K562 (cell line): ENCODE results near the gene FSD1L. TPM values are rescaled to one million over a fixed set of nuclear protein-coding genes. Genes with fewer than 3 reads are reported as not detected.
A peak's percentile ranks its signal among the peaks of the same experiment; 100 is the strongest.

ENCODE experiments used
- CBX3 ChIP-seq, 2 experiments: IDR thresholded peaks; 1 replicate in 1 of 2; 2 replicates in 1 of 2; pipeline ENCODE4 v1.6.1; 2012; ENCODE audit warnings: inconsistent platforms in 2 of 2, low read length in 2 of 2, borderline replicate concordance in 1 of 2, control low read depth in 1 of 2
- EP400 ChIP-seq: fragments of 450-650 bp; IDR thresholded peaks from 2 replicates; pipeline ENCODE4 v1.6.1; 2017; ENCODE audit warnings: antibody characterized with exemption, mild to moderate bottlenecking, moderate library complexity
- KLF16 ChIP-seq: IDR thresholded peaks from 2 replicates; pipeline ENCODE4 v1.6.1; 2016; ENCODE audit warnings: antibody characterized with exemption
- MCM3 ChIP-seq: fragments of 450-650 bp; IDR thresholded peaks from 2 replicates; pipeline ENCODE4 v1.6.1; 2016
- MTA1 ChIP-seq: fragments of 450-650 bp; IDR thresholded peaks from 2 replicates; pipeline ENCODE4 v1.6.1; 2017; ENCODE audit warnings: borderline replicate concordance
- NFRKB ChIP-seq: fragments of 450-650 bp; IDR thresholded peaks from 2 replicates; pipeline ENCODE4 v1.6.1; 2016; ENCODE audit warnings: low read depth
- POLR2G ChIP-seq: fragments of 200-400 bp; formaldehyde crosslinking; IDR thresholded peaks from 2 replicates; pipeline ENCODE4 v1.6.1; 2017; ENCODE audit warnings: low read depth, mild to moderate bottlenecking, antibody characterized with exemption, low read length, moderate library complexity
- RBM25 ChIP-seq: fragments of 200-400 bp; formaldehyde crosslinking; IDR thresholded peaks from 2 replicates; pipeline ENCODE4 v1.6.1; 2018; ENCODE audit warnings: low read length, low read depth, moderate library complexity; ENCODE audit not compliant: severe bottlenecking
- ZBTB43 ChIP-seq: sonication (generic); formaldehyde crosslinking; IDR thresholded peaks from 2 replicates; pipeline ENCODE4 v1.8.0; 2023; ENCODE audit warnings: mild to moderate bottlenecking, missing genetic modification reagents
- ZC3H11A ChIP-seq: IDR thresholded peaks from 2 replicates; pipeline ENCODE4 v1.6.1; 2012; ENCODE audit warnings: low read depth, low read length, improper control_type of control experiment
- ZFP36 ChIP-seq: fragments of 150-350 bp; IDR thresholded peaks from 2 replicates; pipeline ENCODE4 v1.6.1; 2018; ENCODE audit warnings: low read length, low read depth; ENCODE audit not compliant: partially characterized antibody
- ZNF274 ChIP-seq: IDR thresholded peaks from 2 replicates; pipeline ENCODE4 v1.6.1; 2011; ENCODE audit warnings: low read depth, mild to moderate bottlenecking, low read length, moderate library complexity, borderline replicate concordance
- ZNF436 ChIP-seq: fragments of 250-450, 450-650 bp; sonication (Bioruptor Pico); formaldehyde crosslinking; IDR thresholded peaks from 2 replicates; pipeline ENCODE4 v1.7.0; 2020; ENCODE audit warnings: mild to moderate bottlenecking
- ZNF778 ChIP-seq: fragments of 450-650 bp; formaldehyde crosslinking; IDR thresholded peaks from 2 replicates; pipeline ENCODE4 v1.4.0; 2020; ENCODE audit warnings: mild to moderate bottlenecking, moderate library complexity
- polyA plus RNA-seq, 8 experiments: library from polyadenylated mRNA; depleted of rRNA in 4 of 8; stranded (reverse) in 5 of 8; unstranded in 3 of 8; fragments of >200 nt; fragmentation: Nextera tagmentation in 2 of 8; fragmentation: Illumina TruSeq in 1 of 8; extraction: Ambion mirVana in 2 of 8; extraction: Trizol in 1 of 8; gene quantifications; 2 replicates each; pipeline versions ENCODE4 v1.2.1 to v1.2.3, GENCODE V29; 2011 to 2014; ENCODE audit warnings: inconsistent platforms in 1 of 8, missing spikeins in 1 of 8
- total RNA-seq, 7 experiments: library from RNA; depleted of rRNA in 6 of 7; stranded (reverse); fragments of >200 nt in 6 of 7; fragmentation: Illumina TruSeq in 2 of 7; extraction: Trizol in 2 of 7; gene quantifications; 2 replicates each; pipeline versions ENCODE4 v1.2.1 to v1.2.3, GENCODE V29; 2011 to 2021; ENCODE audit warnings: low replicate concordance in 1 of 7

FSD1L gene
- total and polyA plus RNA-seq, 9 of the 15 experiments (the other 6 are each of a cell fraction or from before 2014, with no cell fraction given): 0.95 to 4.2 (median 2.1) TPM

GRCh38 chr9:105447386-105447813 lies 434 bp upstream of the FSD1L start (continued):
- TF ChIP-seq MCM3 (no peak), ZNF274 (no peak), RBM25 (no peak), POLR2G (no peak), KLF16 (no peak), ZFP36 (peak; percentile 4), ZNF436 (CRISPR knock-in tag) (no peak), CBX3 (IDR thresholded peaks at IDR 0.05; ENCODE audit: borderline replicate concordance in 1 of 2, low read length in 2 of 2) (no peak), MTA1 (peak; percentile 60; the same call in 1 of the 2 replicates), ZBTB43 (CRISPR knock-in tag) (no peak), ZNF778 (CRISPR knock-in tag) (no peak), EP400 (peak; percentile 13; the same call in 1 of the 2 replicates), ZC3H11A (no peak), NFRKB (peak; percentile 44; the same call in 1 of the 2 replicates)
